Parathyroid adenoma (tissue), 2 donors: ENCODE measurements around the gene ANK3.

Experiments used
- H2AFZ ChIP-seq: fragments of 300-600 bp; sonication (generic); one replicate; pipeline ENCODE4 v1.7.0; 2017; ENCODE audit warnings: antibody characterized with exemption, mild to moderate bottlenecking
- H3K27ac ChIP-seq: fragments of 300-600 bp; sonication (generic); one replicate; pipeline ENCODE4 v1.7.0; 2017
- H3K27me3 ChIP-seq: fragments of 300-600 bp; sonication (generic); one replicate; pipeline ENCODE4 v1.7.0; 2017; ENCODE audit warnings: low read length; ENCODE audit not compliant: control insufficient read depth, insufficient read depth
- H3K36me3 ChIP-seq: fragments of 300-600 bp; sonication (generic); one replicate; pipeline ENCODE4 v1.7.0; 2017; ENCODE audit warnings: low read length; ENCODE audit not compliant: control insufficient read depth, insufficient read depth
- H3K4me1 ChIP-seq: fragments of 300-600 bp; sonication (generic); one replicate; pipeline ENCODE4 v1.7.0; 2017; ENCODE audit warnings: control low read depth
- H3K4me2 ChIP-seq: fragments of 300-600 bp; sonication (generic); one replicate; pipeline ENCODE4 v1.7.0; 2017; ENCODE audit warnings: low read length
- H3K4me3 ChIP-seq: fragments of 300-600 bp; sonication (generic); one replicate; pipeline ENCODE4 v1.7.0; 2017; ENCODE audit warnings: low read depth, low read length
- H3K79me2 ChIP-seq: fragments of 300-600 bp; sonication (generic); one replicate; pipeline ENCODE4 v1.7.0; 2017; ENCODE audit warnings: control low read depth
- H3K9ac ChIP-seq: fragments of 300-600 bp; sonication (generic); one replicate; pipeline ENCODE4 v1.7.0; 2017; ENCODE audit warnings: mild to moderate bottlenecking
- H3K9me3 ChIP-seq: fragments of 300-600 bp; sonication (generic); one replicate; pipeline ENCODE4 v1.7.0; 2017; ENCODE audit warnings: low read length; ENCODE audit not compliant: control insufficient read depth
- CTCF ChIP-seq: fragments of 300-600 bp; sonication (generic); IDR thresholded peaks from one replicate; pipeline ENCODE4 v1.7.0; 2017; ENCODE audit warnings: antibody characterized with exemption, mild to moderate bottlenecking
- donor health status: primary hyperparathyroidism.

The ANK3 gene

GRCh38 chr10:60277656-60278055 lies 112.0 kb downstream of the ANK3 start:
- H3K9me3 ChIP-seq = no peaks in the 10 kb centered on the region
- H3K79me2 ChIP-seq = no peaks in the 10 kb centered on the region
- H3K27ac ChIP-seq = no peak overlapping the region
- no peaks in the 10 kb centered on the region for H3K27me3 ChIP-seq
- H3K4me1 ChIP-seq = peaks cover 10% of the 10 kb centered on the region
- no peak overlapping the region for H3K4me3 ChIP-seq
- no peak overlapping the region for H2AFZ ChIP-seq
- H3K4me2 ChIP-seq = no peak overlapping the region
- no peak overlapping the region for H3K9ac ChIP-seq
- H3K36me3 ChIP-seq = no peaks in the 10 kb centered on the region
- no peak for TF ChIP-seq CTCF

- Histone ChIP-seq H3K27ac (no peak overlapping the region), H3K79me2 (no peaks in the 10 kb centered on the region), H3K4me2 (no peak overlapping the region), H3K4me1 (peaks cover 3% of the 10 kb centered on the region), H3K27me3 (no peaks in the 10 kb centered on the region), H3K4me3 (no peak overlapping the region), H3K36me3 (no peaks in the 10 kb centered on the region), H2AFZ (no peak overlapping the region), H3K9ac (no peak overlapping the region), H3K9me3 (no peaks in the 10 kb centered on the region)
- TF ChIP-seq CTCF = no peak
These were observed 113.4 kb downstream of the ANK3 start for GRCh38 chr10:60276232-60276631.

GRCh38 chr10:60271319-60272040 lies 118.2 kb downstream of the ANK3 start:
- no peak overlapping the region for H3K9ac ChIP-seq
- H3K27me3 ChIP-seq = no peaks in the 10 kb centered on the region
- no peak overlapping the region for H3K27ac ChIP-seq
- no peak overlapping the region for H3K4me2 ChIP-seq
- no peaks in the 10 kb centered on the region for H3K9me3 ChIP-seq
- no peaks in the 10 kb centered on the region for H3K4me1 ChIP-seq
- TF ChIP-seq CTCF = no peak
- H2AFZ ChIP-seq = no peak overlapping the region
- no peaks in the 10 kb centered on the region for H3K36me3 ChIP-seq
- no peaks in the 10 kb centered on the region for H3K79me2 ChIP-seq
- H3K4me3 ChIP-seq = no peak overlapping the region

GRCh38 chr10:60270426-60270825 lies 119.2 kb downstream of the ANK3 start:
- TF ChIP-seq CTCF = no peak
- Histone ChIP-seq H3K27me3 (no peaks in the 10 kb centered on the region), H3K4me3 (no peak overlapping the region), H3K9ac (no peak overlapping the region), H3K27ac (no peak overlapping the region), H2AFZ (no peak overlapping the region), H3K4me1 (no peaks in the 10 kb centered on the region), H3K36me3 (no peaks in the 10 kb centered on the region), H3K79me2 (no peaks in the 10 kb centered on the region), H3K4me2 (no peak overlapping the region), H3K9me3 (no peaks in the 10 kb centered on the region)

- no peak overlapping the region for H3K4me3 ChIP-seq
- H3K9ac ChIP-seq = no peak overlapping the region
- no peak overlapping the region for H3K27ac ChIP-seq
- no peaks in the 10 kb centered on the region for H3K4me1 ChIP-seq
- no peak overlapping the region for H2AFZ ChIP-seq
- no peak overlapping the region for H3K4me2 ChIP-seq
- H3K27me3 ChIP-seq = no peaks in the 10 kb centered on the region
- TF ChIP-seq CTCF = no peak
- no peaks in the 10 kb centered on the region for H3K9me3 ChIP-seq
- H3K79me2 ChIP-seq = no peaks in the 10 kb centered on the region
- no peaks in the 10 kb centered on the region for H3K36me3 ChIP-seq
These were observed 121.9 kb downstream of the ANK3 start for GRCh38 chr10:60267802-60268201.
